Activated CD4-positive, alpha-beta T cell treated with anti-CD3 and anti-CD28 coated beads, Interleukin-2, amount 10 ng/mL, durations not matched to agents 24 days and 14 days (primary cell): ENCODE data around the gene CLK3. TPM values are rescaled to one million over a fixed set of nuclear protein-coding genes. Genes with fewer than 3 reads are reported as not detected.

ENCODE experiments used
- DNase-seq: peaks from one replicate; pipeline ENCODE4 v3.0.0; 2022
- H3K27ac Mint-ChIP-seq: one replicate; pipeline ENCODE4 v1.8.0; 2022; ENCODE audit warnings: mild to moderate bottlenecking, mixed read lengths
- H3K27me3 Mint-ChIP-seq: one replicate; pipeline ENCODE4 v1.8.0; 2022; ENCODE audit warnings: mixed read lengths
- H3K36me3 Mint-ChIP-seq: one replicate; pipeline ENCODE4 v1.8.0; 2022; ENCODE audit warnings: low read depth, mild to moderate bottlenecking, mixed read lengths
- H3K4me1 Mint-ChIP-seq: one replicate; pipeline ENCODE4 v1.8.0; 2021; ENCODE audit warnings: mixed read lengths
- H3K4me3 Mint-ChIP-seq: one replicate; pipeline ENCODE4 v1.8.0; 2022; ENCODE audit warnings: mild to moderate bottlenecking, moderate library complexity, mixed read lengths
- H3K9me3 Mint-ChIP-seq: one replicate; pipeline ENCODE4 v1.8.0; 2021; ENCODE audit warnings: mixed read lengths
- intact Hi-C: fragments of 100-400 bp; cut with micrococcal nuclease; formaldehyde crosslinking; loops from one replicate; pipeline ENCODE4 v1.15.1; 2023
- total RNA-seq: library from RNA; stranded (reverse); gene quantifications from 2 replicates; pipeline ENCODE4 v1.2.3, GENCODE V29; 2022

CLK3 gene
- total RNA-seq, 1 donor from 2014 or later: 113 TPM

DNA sequence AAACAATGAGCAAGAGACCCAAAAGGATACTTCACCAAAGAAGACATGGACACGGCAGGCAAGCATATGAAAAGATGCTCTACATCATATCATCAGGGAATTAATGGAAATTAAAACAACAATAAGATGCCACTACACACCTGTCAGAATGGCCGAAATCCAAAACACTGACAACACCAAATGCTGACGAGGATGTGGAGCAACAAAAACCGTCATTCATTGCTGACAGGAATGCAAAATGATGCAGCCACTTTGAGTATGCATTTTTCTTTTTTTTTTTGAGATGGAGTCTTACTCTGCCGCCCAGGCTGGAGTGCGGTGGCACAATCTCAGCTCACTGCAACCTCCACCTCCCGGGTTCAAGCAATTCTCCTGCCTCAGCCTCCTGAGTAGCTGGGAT lies 61.2 kb downstream of the CLK3 start:
- no peaks in the 10 kb centered on the region for H3K27me3 Mint-ChIP-seq
- H3K36me3 Mint-ChIP-seq: peaks cover 13% of the 10 kb centered on the region
- H3K4me1 Mint-ChIP-seq: peaks cover 3% of the 10 kb centered on the region
- intact Hi-C loops: no loop called here
- no peak for DNase-seq
- no peak overlapping the region for H3K27ac Mint-ChIP-seq
- no peak overlapping the region for H3K4me3 Mint-ChIP-seq
- no peaks in the 10 kb centered on the region for H3K9me3 Mint-ChIP-seq

Other genes starting within 250 kb of the CLK3 start
- gene CYP11A1, start 248.2 kb upstream of the CLK3 start, total RNA-seq: not detected in 2 replicates
- gene SEMA7A, start 181.9 kb upstream of the CLK3 start, total RNA-seq: 88.0 and 89.6 TPM in 2 replicates
- gene UBL7, start 154.7 kb upstream of the CLK3 start, total RNA-seq: 53.5 and 62.1 TPM in 2 replicates
- 31.1 and 33.9 TPM in 2 replicates for gene ARID3B, start 74.6 kb upstream of the CLK3 start, total RNA-seq
- 45.7 and 50.2 TPM in 2 replicates for gene EDC3, start 80.2 kb downstream of the CLK3 start, total RNA-seq
- gene CYP1A1, start 109.7 kb downstream of the CLK3 start, total RNA-seq: 0.31 and 0.42 TPM in 2 replicates
- not detected in 2 replicates for gene CYP1A2, start 133.0 kb downstream of the CLK3 start, total RNA-seq
- 332 and 340 TPM in 2 replicates for gene CSK, start 166.2 kb downstream of the CLK3 start, total RNA-seq
- 0.33 and 0.36 TPM in 2 replicates for gene LMAN1L, start 197.0 kb downstream of the CLK3 start, total RNA-seq
- 0.09 TPM in 2 replicates for gene CPLX3, start 210.8 kb downstream of the CLK3 start, total RNA-seq
- 52.6 and 57.3 TPM in 2 replicates for gene ULK3, start 227.3 kb downstream of the CLK3 start, total RNA-seq